Esophagus squamous epithelium (tissue), 4 donors: ENCODE measurements around the gene NECTIN1.

ENCODE experiments used
- CTCF ChIP-seq, 6 experiments: fragments of 450-650 bp in 4 of 6; fragments of 200-600 bp in 2 of 6; sonication (generic) in 2 of 6; IDR thresholded peaks; one replicate each; pipeline ENCODE4 v1.5.1; 2016 to 2019; ENCODE audit warnings: antibody characterized with exemption in 6 of 6, mild to moderate bottlenecking in 4 of 6, moderate library complexity in 4 of 6
- POLR2A ChIP-seq, 4 donors: fragments of 450-650 bp; IDR thresholded peaks; one replicate each; pipeline ENCODE4 v1.6.1; 2017; ENCODE audit warnings: antibody characterized with exemption in 4 of 4, mild to moderate bottlenecking in 4 of 4, moderate library complexity in 3 of 4

GRCh38 chr11:119737366-119738058 is 8.5 kb upstream of the NECTIN1 start:
- TF ChIP-seq CTCF (IDR thresholded peaks at IDR 0.05) (no peak), POLR2A (IDR thresholded peaks at IDR 0.05) (no peak)
